ENCODE measurements around the gene MED25. TPM values are rescaled to one million over a fixed set of nuclear protein-coding genes. Genes with fewer than 3 reads are reported as not detected.

Gene MED25
- total RNA-seq, 1 experiment from 2014 or later, result 47.5 TPM

- H3K27ac ChIP-seq (ENCODE audit: low read length), result peak overlapping the region; percentile 66
- intact Hi-C loops (cut with micrococcal nuclease), result loop anchor here (5.0 kb wide), 1 partner anchor 96 kb away; no protein-coding TSS in a partner anchor
- POLR2A ChIA-PET (ENCODE audit: unreplicated experiment), result interaction anchor here (0.7 to 0.9 kb wide), 3 partner anchors 21 to 605 kb away, joined by 3 to 8 read pairs (median 3); no protein-coding TSS in a partner anchor
These were observed 29.9 kb downstream of the MED25 start for GRCh38 chr19:49847731-49848696.

DNA sequence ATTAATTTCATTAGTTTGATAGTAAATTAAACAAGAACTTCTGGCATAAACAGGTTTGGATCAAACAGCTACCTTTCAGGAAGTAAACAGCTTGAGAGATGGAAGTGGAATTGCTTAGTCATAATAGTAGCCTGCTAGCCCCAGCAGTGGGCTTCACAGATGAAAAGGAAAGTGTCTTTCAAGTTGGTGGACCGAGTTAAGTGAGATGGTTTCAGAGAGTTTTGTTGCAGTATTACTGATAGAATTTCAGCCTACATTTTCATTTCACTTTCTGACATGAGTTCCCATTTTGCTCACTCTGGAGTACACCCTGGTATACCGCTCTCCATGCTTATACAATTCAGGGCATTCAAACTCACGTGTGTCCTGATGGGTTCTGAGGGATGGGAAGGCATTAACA, 30.8 kb downstream of the MED25 start:
- H3K9me3 ChIP-seq (ENCODE audit: low read length), result no peaks in the 10 kb centered on the region
- TF ChIP-seq EZH2phosphoT487 (IDR thresholded peaks at IDR 0.05; ENCODE audit: borderline replicate concordance, low read length) (no peak), EZH2 (IDR thresholded peaks at IDR 0.05; ENCODE audit: low read length, unreplicated experiment) (no peak)
- TF ChIP-seq, protein P1, sequence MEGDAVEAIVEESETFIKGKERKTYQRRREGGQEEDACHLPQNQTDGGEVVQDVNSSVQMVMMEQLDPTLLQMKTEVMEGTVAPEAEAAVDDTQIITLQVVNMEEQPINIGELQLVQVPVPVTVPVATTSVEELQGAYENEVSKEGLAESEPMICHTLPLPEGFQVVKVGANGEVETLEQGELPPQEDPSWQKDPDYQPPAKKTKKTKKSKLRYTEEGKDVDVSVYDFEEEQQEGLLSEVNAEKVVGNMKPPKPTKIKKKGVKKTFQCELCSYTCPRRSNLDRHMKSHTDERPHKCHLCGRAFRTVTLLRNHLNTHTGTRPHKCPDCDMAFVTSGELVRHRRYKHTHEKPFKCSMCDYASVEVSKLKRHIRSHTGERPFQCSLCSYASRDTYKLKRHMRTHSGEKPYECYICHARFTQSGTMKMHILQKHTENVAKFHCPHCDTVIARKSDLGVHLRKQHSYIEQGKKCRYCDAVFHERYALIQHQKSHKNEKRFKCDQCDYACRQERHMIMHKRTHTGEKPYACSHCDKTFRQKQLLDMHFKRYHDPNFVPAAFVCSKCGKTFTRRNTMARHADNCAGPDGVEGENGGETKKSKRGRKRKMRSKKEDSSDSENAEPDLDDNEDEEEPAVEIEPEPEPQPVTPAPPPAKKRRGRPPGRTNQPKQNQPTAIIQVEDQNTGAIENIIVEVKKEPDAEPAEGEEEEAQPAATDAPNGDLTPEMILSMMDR (conservative IDR thresholded peaks at IDR 0.05; ENCODE audit: low read depth, low read length), result no peak
- no peak for ATAC-seq
- no TSS peak for BruUV-seq (replicated peaks)
- no peaks in the 10 kb centered on the region for H3K27me3 ChIP-seq (ENCODE audit: low read length)
- no peak overlapping the region for H2AFZ ChIP-seq (ENCODE audit: low read length)
- ChIA-PET POLR2A (ENCODE audit: unreplicated experiment) (no interaction called here), CTCF (no interaction called here)
- H4K20me1 ChIP-seq (ENCODE audit: low read length), result peaks cover 17% of the 10 kb centered on the region; the same call in 1 of the 2 replicates
- peak overlapping the region; percentile 66 for H3K27ac ChIP-seq (ENCODE audit: low read length)
- no peak overlapping the region for H3K4me3 ChIP-seq (ENCODE audit: low read length)
- no peaks in the 10 kb centered on the region for H3K9me2 ChIP-seq (replicated peaks; ENCODE audit: low read length)
- H3K4me2 ChIP-seq (ENCODE audit: low read length), result peak overlapping the region; percentile 68
- peaks cover 35% of the 10 kb centered on the region for H3K79me2 ChIP-seq (ENCODE audit: low read length)
- peak; percentile 30 for DNase-seq
- H3K4me1 ChIP-seq (ENCODE audit: insufficient read depth, low read length), result peaks cover 37% of the 10 kb centered on the region
- H3F3A ChIP-seq (ENCODE audit: low read length, unreplicated experiment), result no peaks in the 10 kb centered on the region
- intact Hi-C loops (cut with micrococcal nuclease), result loop anchor here (5.0 kb wide), 1 partner anchor 97 kb away; no protein-coding TSS in a partner anchor
- H3K9ac ChIP-seq (ENCODE audit: low read length), result no peak overlapping the region; the same call in 1 of the 2 replicates
- H3K36me3 ChIP-seq (ENCODE audit: low read depth, low read length), result no peaks in the 10 kb centered on the region

More at GRCh38 chr19:49847731-49848696, 29.9 kb downstream of the MED25 start:
- TF ChIP-seq, protein P1 (conservative IDR thresholded peaks at IDR 0.05; ENCODE audit: low read depth, low read length), result no peak
- TF ChIP-seq EZH2phosphoT487 (IDR thresholded peaks at IDR 0.05; ENCODE audit: borderline replicate concordance, low read length), result no peak
- TF ChIP-seq EZH2 (IDR thresholded peaks at IDR 0.05; ENCODE audit: low read length, unreplicated experiment), result no peak
- H3K9me3 ChIP-seq (ENCODE audit: low read length), result no peaks in the 10 kb centered on the region
- CTCF ChIA-PET, result interaction anchor here (0.6 to 0.7 kb wide), 3 partner anchors 60 to 173 kb away, joined by 4 to 5 read pairs (median 5); partner anchors contain the start of gene AP2A1
- peaks cover 26% of the 10 kb centered on the region for H3K79me2 ChIP-seq (ENCODE audit: low read length)
- ATAC-seq (peak; percentile 31), DNase-seq (peak; percentile 95)
- H3K36me3 ChIP-seq (ENCODE audit: low read depth, low read length), result no peaks in the 10 kb centered on the region
- no peaks in the 10 kb centered on the region for H3F3A ChIP-seq (ENCODE audit: low read length, unreplicated experiment)
- no peak overlapping the region for H2AFZ ChIP-seq (ENCODE audit: low read length)
- no peaks in the 10 kb centered on the region for H3K9me2 ChIP-seq (replicated peaks; ENCODE audit: low read length)
- no peak overlapping the region; the same call in 1 of the 2 replicates for H3K9ac ChIP-seq (ENCODE audit: low read length)
- peaks cover 11% of the 10 kb centered on the region; the same call in 1 of the 2 replicates for H4K20me1 ChIP-seq (ENCODE audit: low read length)
- H3K4me3 ChIP-seq (ENCODE audit: low read length), result peak overlapping the region; percentile 9; the same call in 1 of the 2 replicates
- peaks cover 35% of the 10 kb centered on the region for H3K4me1 ChIP-seq (ENCODE audit: insufficient read depth, low read length)
- BruUV-seq (replicated peaks), result no TSS peak
- no peaks in the 10 kb centered on the region for H3K27me3 ChIP-seq (ENCODE audit: low read length)
- peak overlapping the region; percentile 68 for H3K4me2 ChIP-seq (ENCODE audit: low read length)
